ENCODE data around the gene APOA5. TPM values are rescaled to one million over a fixed set of nuclear protein-coding genes. Genes with fewer than 3 reads are reported as not detected.

APOA5 gene
- total and polyA plus RNA-seq, 2 donors (not counting 3 experiments of a cell fraction or from before 2014, with no cell fraction given): not detected

DNA sequence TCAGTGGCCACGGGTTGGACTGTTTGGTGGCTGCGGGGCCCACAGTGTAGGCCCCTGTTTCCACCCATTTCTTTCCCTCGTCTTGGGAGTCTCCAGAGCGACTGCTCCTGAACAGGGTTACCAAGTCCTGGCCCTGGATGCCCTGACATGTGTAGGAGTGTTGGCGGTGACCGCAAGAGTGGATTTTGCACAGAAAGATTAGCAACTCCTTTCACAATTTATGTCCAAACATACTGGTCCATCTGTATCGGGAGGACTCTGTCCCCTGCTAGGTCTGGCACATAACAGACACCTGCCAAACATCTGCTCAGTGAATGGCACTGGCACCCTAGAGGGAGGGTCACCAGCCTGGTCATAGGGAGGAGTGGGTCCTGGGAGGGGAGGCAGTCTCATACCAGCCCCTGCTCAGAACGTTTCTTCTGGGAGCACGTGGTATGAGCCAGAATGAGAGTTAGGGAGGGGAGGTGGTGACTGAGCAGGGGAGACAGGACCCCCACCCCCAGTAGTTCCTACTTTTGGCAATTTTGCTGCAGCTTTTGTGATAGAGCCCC is 49.1 kb upstream of the APOA5 start:
- ChIA-PET POLR2A (interaction anchor here (0.6 kb wide), 1 partner anchor 376 kb away, joined by 6 read pairs; no protein-coding TSS in a partner anchor), CTCF (interaction anchor here (0.7 to 1.8 kb wide), 2 partner anchors 50 to 265 kb away, joined by 3 to 7 read pairs; partner anchors contain the start of gene APOA5)
- Histone ChIP-seq H2AFZ (ENCODE audit: low read depth, low read length) (no peak overlapping the region), H4K20me1 (replicated peaks; ENCODE audit: control insufficient read depth, extremely low read depth, insufficient read depth, low read length) (no peaks in the 10 kb centered on the region), H3K9me1 (replicated peaks; ENCODE audit: control insufficient read depth, extremely low read depth, insufficient read depth, low read length) (no peaks in the 10 kb centered on the region), H3K9me3 (replicated peaks; ENCODE audit: control insufficient read depth, insufficient read depth, low read length) (no peaks in the 10 kb centered on the region), H3K27ac (ENCODE audit: insufficient read depth, low read depth, low read length) (no peak overlapping the region), H3K27me3 (ENCODE audit: control insufficient read depth in 2 of 2, insufficient read depth in 2 of 2, low read length in 2 of 2) (no peaks in the 10 kb centered on the region), H3K79me2 (ENCODE audit: control insufficient read depth, insufficient read depth, low read length) (no peaks in the 10 kb centered on the region), H3K4me1 (ENCODE audit: control insufficient read depth, extremely low read depth, insufficient read depth, low read length) (no peaks in the 10 kb centered on the region), H3K4me3 (replicated peaks in 1 of 3; ENCODE audit: insufficient read depth in 1 of 3, low read depth in 1 of 3, low read length in 3 of 3) (no peak overlapping the region), H3K36me3 (ENCODE audit: control insufficient read depth in 2 of 2, extremely low read depth in 1 of 2, insufficient read depth in 2 of 2, low read length in 2 of 2) (peaks cover 0 to 4% of the 10 kb centered on the region in 2 experiments), H3K4me2 (ENCODE audit: insufficient read depth, low read length) (no peak overlapping the region), H3K9ac (replicated peaks; ENCODE audit: extremely low read depth, insufficient read depth, low read length) (no peak overlapping the region)
- DNase-seq (ENCODE audit: low read depth, low spot score): no peak
- no peak for FAIRE-seq
- intact Hi-C loops (cut with micrococcal nuclease): no loop called here
- no TSS peak for BruUV-seq (replicated peaks)
- dilution Hi-C loops (cut with MboI; ENCODE audit: extremely low pct_ligation_motif_present, low sequenced_read_pairs): no loop called here
- TF ChIP-seq MYC (IDR thresholded peaks at IDR 0.05; ENCODE audit: low read depth, low read length) (no peak), JUN (IDR thresholded peaks at IDR 0.05; ENCODE audit: borderline replicate concordance, insufficient read depth, insufficient read length, low read depth) (no peak), EZH2 (IDR thresholded peaks at IDR 0.05; ENCODE audit: borderline replicate concordance, low read depth, low read length, severe bottlenecking) (no peak), GATA2 (IDR thresholded peaks at IDR 0.05; ENCODE audit: insufficient read depth, insufficient read length, low read depth, low read length) (no peak), POLR2AphosphoS5 (IDR thresholded peaks at IDR 0.05; ENCODE audit: insufficient read depth, low read depth, low read length) (no peak), POLR2A (IDR thresholded peaks at IDR 0.05; ENCODE audit: low read depth, low read length) (no peak), FOS (IDR thresholded peaks at IDR 0.05; ENCODE audit: borderline replicate concordance, insufficient read depth, low read length) (no peak)
- TF ChIP-seq, protein P1, sequence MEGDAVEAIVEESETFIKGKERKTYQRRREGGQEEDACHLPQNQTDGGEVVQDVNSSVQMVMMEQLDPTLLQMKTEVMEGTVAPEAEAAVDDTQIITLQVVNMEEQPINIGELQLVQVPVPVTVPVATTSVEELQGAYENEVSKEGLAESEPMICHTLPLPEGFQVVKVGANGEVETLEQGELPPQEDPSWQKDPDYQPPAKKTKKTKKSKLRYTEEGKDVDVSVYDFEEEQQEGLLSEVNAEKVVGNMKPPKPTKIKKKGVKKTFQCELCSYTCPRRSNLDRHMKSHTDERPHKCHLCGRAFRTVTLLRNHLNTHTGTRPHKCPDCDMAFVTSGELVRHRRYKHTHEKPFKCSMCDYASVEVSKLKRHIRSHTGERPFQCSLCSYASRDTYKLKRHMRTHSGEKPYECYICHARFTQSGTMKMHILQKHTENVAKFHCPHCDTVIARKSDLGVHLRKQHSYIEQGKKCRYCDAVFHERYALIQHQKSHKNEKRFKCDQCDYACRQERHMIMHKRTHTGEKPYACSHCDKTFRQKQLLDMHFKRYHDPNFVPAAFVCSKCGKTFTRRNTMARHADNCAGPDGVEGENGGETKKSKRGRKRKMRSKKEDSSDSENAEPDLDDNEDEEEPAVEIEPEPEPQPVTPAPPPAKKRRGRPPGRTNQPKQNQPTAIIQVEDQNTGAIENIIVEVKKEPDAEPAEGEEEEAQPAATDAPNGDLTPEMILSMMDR (IDR thresholded peaks at IDR 0.05; ENCODE audit: extremely low read depth in 1 of 2, insufficient read depth in 1 of 2, low read depth in 1 of 2, low read length in 2 of 2): no peak
- TF ChIP-seq, protein P2, sequence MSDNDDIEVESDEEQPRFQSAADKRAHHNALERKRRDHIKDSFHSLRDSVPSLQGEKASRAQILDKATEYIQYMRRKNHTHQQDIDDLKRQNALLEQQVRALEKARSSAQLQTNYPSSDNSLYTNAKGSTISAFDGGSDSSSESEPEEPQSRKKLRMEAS (IDR thresholded peaks at IDR 0.05; ENCODE audit: insufficient read depth, insufficient read length): no peak
